ENCODE results near the gene EPHB1. TPM values are rescaled to one million over a fixed set of nuclear protein-coding genes. Genes with fewer than 3 reads are reported as not detected.

The EPHB1 gene
- total RNA-seq, 1 experiment from 2014 or later: 2.8 TPM

DNA sequence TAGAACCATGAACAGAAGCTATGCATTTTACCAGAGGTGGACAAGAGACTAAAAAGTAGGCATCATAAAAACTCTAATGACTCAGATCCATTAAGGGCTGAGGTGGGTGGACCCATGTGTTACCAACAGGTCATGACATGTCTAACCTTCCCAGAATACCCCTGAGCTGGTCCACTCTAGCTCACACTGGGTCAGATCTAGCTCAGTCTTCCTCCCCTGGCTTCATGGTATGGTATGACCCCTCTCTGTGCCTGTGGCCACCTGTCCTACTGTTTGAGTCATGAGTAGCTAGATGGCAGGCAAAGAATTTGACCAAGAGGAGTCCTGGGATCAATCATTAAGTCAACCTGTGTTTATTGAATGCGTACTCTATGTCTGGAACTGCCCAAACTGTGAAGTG, 340.4 kb downstream of the EPHB1 start:
- H3K27ac Mint-ChIP-seq: no peak overlapping the region
- Histone ChIP-seq H3K27ac (ENCODE audit: insufficient read length, low read depth, low read length) (no peak overlapping the region), H4K8ac (replicated peaks; ENCODE audit: insufficient read length, low read depth, low read length) (no peak overlapping the region)

More for the DNA sequence above, 340.4 kb downstream of the EPHB1 start:
- Histone ChIP-seq H3K79me1 (ENCODE audit: insufficient read depth, low read depth, low read length, poor library complexity, severe bottlenecking) (no peaks in the 10 kb centered on the region), H2AFZ (ENCODE audit: low read length) (no peak overlapping the region), H2BK15ac (ENCODE audit: low read depth, low read length) (no peak overlapping the region), H4K20me1 (ENCODE audit: control insufficient read depth, insufficient read depth, insufficient read length) (no peaks in the 10 kb centered on the region), H2AK5ac (ENCODE audit: insufficient read length, low read length) (no peak overlapping the region), H3T11ph (ENCODE audit: low read length) (no peak overlapping the region), H2BK5ac (ENCODE audit: insufficient read length, low read length) (no peak overlapping the region), H3K23me2 (ENCODE audit: insufficient read length, low read depth, low read length, poor library complexity, severe bottlenecking) (no peaks in the 10 kb centered on the region), H2BK120ac (ENCODE audit: low read depth, low read length, poor library complexity, severe bottlenecking) (no peak overlapping the region), H3K56ac (ENCODE audit: insufficient read length, low read depth, low read length) (no peak overlapping the region), H3K9ac (ENCODE audit: extremely low read depth, insufficient read length, low read length) (no peak overlapping the region), H4K5ac (ENCODE audit: insufficient read length, low read depth, low read length) (no peak overlapping the region), H3K4me2 (ENCODE audit: insufficient read depth, insufficient read length, low read length) (no peak overlapping the region), H3K27me3 (ENCODE audit: insufficient read depth, low read length) (no peaks in the 10 kb centered on the region; the same call in 1 of the 2 replicates), H3K14ac (ENCODE audit: insufficient read depth, low read length) (no peak overlapping the region), H3K4ac (ENCODE audit: low read depth, low read length) (no peak overlapping the region), H4K91ac (ENCODE audit: insufficient read length, low read depth, low read length) (no peak overlapping the region), H3K18ac (ENCODE audit: insufficient read length, low read depth, low read length) (no peak overlapping the region), H3K79me2 (ENCODE audit: insufficient read depth, low read length) (no peaks in the 10 kb centered on the region), H3K23ac (ENCODE audit: insufficient read length, low read depth, low read length) (no peak overlapping the region), H3K9me3 (ENCODE audit: control insufficient read depth, low read depth, low read length) (no peaks in the 10 kb centered on the region), H3K4me1 (ENCODE audit: insufficient read depth, low read length) (no peaks in the 10 kb centered on the region), H2BK20ac (ENCODE audit: low read depth, low read length, poor library complexity, severe bottlenecking) (no peak overlapping the region), H2BK12ac (ENCODE audit: insufficient read length, low read depth, low read length) (no peak overlapping the region)
- TF ChIP-seq, protein P1, sequence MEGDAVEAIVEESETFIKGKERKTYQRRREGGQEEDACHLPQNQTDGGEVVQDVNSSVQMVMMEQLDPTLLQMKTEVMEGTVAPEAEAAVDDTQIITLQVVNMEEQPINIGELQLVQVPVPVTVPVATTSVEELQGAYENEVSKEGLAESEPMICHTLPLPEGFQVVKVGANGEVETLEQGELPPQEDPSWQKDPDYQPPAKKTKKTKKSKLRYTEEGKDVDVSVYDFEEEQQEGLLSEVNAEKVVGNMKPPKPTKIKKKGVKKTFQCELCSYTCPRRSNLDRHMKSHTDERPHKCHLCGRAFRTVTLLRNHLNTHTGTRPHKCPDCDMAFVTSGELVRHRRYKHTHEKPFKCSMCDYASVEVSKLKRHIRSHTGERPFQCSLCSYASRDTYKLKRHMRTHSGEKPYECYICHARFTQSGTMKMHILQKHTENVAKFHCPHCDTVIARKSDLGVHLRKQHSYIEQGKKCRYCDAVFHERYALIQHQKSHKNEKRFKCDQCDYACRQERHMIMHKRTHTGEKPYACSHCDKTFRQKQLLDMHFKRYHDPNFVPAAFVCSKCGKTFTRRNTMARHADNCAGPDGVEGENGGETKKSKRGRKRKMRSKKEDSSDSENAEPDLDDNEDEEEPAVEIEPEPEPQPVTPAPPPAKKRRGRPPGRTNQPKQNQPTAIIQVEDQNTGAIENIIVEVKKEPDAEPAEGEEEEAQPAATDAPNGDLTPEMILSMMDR (conservative IDR thresholded peaks at IDR 0.05): no peak
- Mint-ChIP-seq H3K36me3 (ENCODE audit: insufficient read depth in 1 of 3, low read depth in 3 of 3) (no peaks in the 10 kb centered on the region), H3K4me3 (no peak overlapping the region), H3K9me3 (no peaks in the 10 kb centered on the region), H3K27me3 (ENCODE audit: low read depth) (no peaks in the 10 kb centered on the region; the same call in 1 of the 2 replicates), H3K4me1 (no peaks in the 10 kb centered on the region)
- no peak for DNase-seq
- no CpG with 5 or more reads among the region's 1 CpG for WGBS (ENCODE audit: extremely low coverage, insufficient read length, low lambda C conversion rate)

All from H9 (cell line).